Daoy (cell line): ENCODE measurements around the gene ENTREP1. TPM values are rescaled to one million over a fixed set of nuclear protein-coding genes. Genes with fewer than 3 reads are reported as not detected.

Experiments
- DNase-seq: peaks from one replicate; pipeline ENCODE4 v3.0.0-alpha.2; 2015; ENCODE audit warnings: low read depth
- total RNA-seq: library from RNA; depleted of rRNA; stranded (reverse); fragments of >200 nt; shearing (Covaris generic); gene quantifications from 2 replicates; pipeline ENCODE4 v1.2.3, GENCODE V29; 2014

The ENTREP1 gene
- total RNA-seq, 1 experiment from 2014 or later: 0.74 TPM

DNA sequence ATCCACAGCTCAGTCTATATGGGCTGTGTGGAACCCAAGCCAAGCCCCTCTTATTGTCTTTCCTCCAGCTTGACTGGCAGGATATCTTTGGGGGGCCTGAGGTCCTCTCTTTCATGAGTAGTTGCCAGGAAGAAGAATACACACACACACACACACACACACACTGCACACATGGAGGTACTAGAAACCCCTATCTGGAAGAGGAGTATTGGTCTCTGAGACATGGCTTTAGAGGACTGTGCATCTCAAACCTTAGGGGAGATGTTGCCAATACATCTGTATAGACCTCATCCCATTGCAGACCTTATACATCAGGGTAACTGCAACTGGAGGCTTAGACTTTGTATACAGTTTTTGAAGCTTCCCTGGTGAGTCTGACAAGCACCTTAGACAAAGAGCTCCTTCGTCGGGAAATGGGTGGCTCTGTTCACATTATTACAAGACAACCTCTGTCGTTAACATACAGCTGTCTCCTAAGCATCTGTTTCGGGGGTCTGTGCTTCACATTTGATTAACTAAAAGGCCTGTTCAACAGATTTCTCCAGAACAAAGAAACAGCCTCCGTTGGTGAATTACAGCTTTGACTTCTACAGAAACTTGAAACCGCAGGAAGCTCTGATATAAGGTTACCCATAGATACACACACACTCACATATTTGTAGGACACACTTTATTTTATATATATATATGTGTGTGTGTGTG lies 5.5 kb upstream of the ENTREP1 start:
- no peak for DNase-seq

DNA sequence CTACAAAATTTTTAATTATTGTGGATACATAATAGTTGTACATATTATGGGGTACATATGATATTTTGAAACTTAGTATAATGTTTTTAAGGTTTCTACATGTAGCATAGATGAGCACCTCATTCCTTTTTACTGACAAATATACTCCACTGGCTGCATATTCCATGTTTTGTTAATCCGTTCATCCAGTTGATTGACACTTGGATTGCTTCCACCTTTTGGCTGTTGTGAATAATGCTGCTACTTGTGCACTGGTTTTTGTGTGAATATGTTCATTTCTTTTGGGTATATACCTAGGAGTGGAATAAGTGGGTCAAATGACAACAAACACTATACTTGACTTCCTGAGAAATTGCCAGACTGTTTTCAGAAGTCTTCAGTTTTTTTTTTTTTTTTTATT lies 2.8 kb upstream of the ENTREP1 start:
- no peak for DNase-seq

DNA sequence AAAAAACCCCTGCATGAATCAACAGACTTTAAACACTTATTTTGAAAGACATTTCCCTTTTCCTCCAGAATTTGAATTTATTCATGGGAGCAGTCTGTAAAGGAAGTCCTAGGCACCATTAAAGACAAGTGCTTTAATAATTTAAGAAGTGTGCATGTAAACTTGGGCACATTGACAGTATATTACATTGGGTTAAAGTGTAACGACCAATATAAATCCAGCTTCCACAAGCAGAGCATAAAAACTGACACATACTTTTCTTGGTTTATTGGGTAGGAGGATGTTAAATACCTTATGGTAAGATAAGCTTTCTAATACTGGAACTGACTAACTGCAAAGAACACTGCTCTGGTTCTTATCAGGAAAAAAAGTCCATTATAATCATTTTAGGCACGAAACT lies 1.2 kb upstream of the ENTREP1 start:
- no peak for DNase-seq

DNA sequence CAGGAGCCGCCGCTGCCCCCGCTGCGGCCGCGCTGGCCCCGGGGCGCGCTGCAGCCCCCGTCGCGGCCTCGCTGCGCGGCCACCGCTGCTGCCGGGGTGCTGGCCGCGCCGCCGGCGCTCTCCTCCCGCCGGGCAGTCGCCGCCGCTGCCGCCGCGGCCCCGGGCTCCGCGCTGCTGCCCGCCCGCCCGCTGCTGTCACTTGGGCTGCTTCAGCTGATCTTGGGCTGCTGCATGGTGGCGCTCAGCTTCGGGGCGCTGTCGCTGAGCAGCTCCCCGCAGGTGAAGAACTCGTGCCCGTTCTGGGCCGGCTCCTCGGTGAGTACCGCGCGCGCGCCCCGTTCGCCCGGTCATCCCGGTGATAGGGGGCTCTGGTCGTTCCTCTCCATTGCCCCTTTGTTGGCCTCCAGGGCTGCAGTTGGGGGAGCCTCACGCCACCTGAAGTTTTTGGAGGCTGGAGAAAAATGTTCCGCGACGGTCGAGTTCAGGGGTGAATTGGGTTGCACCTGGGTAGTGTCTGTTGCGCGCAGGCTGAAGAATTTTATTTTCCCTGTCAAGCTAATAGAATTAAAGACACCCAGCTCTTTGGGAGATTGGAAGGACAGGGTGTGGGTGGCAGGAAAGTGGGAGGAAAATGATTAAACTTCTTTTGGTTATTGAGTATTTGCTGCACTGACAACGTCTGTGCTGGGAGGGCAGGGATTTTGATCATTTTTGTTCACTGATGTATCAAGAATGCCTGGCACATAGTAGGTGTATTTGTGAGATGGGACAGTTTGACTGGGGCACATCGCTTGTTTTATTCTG lies 596 bp downstream of the ENTREP1 start:
- DNase-seq: peak; percentile 35

DNA sequence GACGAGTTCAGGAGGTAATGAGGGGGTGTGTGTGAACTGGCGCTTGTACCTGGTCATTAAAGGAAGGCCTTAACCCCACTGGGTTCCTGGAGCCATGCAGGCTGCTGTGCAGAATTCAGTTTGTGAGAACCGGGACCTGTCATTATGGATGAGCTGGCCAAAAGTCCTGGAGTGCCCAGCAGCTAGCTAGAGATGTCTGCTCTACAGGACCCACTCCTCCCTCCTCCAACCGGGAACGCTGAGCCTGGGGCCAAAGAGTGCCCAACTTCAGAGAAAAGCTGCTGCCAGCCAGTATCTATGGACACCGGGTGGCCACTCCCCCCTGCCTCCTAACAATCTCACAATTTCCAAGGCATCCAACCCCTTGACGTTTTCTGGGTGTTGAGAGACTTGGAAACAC lies 1.2 kb downstream of the ENTREP1 start:
- no peak for DNase-seq

DNA sequence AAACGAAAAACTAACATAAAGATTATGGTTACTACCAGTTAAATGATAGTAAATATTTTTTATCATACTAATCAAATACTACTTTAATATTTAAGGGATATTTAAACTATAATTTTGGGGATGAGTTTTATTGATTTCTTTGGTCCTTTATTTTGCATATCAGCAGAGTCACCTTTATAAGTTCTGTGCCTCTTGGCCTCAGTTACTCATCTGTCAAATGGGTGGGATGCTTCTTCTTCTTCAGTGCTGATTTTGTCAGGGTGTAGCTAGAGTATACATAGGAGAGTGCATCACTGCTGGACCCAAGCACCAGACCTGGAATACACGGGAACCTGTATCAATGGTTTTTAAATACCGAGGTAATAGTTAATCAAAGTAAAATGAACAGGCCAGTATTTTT lies 5.6 kb downstream of the ENTREP1 start:
- no peak for DNase-seq

DNA sequence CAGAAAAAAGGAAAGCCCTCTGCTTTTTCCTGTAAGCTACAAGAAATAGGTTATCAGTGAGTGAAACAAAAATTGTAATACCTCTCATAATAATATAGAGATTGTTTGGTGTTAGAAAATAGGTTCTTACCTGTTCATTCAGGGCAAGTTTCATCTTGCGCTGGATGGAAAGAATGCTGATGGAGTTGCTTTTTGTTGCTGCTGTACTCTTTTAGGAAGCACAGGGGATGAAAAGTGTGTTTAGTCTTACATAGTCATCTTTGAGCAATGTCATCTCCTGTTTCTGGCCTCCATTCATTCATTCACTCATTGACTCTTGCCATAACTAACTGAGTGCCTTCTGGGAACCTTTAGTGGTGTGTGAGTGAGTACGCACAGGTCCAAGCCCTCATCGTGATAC lies 6.4 kb downstream of the ENTREP1 start:
- no peak for DNase-seq

DNA sequence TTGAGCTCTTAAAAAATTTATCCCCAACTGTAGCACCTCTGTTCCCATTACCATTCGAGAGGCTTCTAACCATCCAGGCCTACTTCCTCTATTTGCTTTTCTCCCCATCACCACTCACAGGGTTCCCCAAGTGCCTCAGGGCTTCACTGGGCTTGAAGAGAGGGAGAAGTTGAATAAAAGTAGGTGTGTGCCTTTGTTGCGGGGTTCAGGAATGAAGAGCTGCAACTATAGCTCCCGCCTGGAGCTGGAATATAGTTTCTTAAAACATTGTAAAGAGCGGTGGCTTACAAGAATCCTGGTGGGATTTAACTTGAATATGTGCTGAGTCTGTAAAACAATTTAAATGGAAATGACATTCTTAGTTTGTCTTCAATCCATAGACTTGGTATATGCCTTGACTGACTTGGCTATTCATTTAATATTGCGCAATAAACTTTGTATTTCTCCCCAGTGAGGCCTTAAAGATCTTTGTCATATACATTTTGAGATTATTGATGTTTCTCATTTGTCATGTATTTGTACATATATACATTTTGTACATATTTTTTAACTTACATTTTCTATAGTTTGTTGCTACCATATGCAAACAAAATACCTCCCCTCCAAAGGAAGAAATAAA lies 7.2 kb downstream of the ENTREP1 start:
- no peak for DNase-seq

DNA sequence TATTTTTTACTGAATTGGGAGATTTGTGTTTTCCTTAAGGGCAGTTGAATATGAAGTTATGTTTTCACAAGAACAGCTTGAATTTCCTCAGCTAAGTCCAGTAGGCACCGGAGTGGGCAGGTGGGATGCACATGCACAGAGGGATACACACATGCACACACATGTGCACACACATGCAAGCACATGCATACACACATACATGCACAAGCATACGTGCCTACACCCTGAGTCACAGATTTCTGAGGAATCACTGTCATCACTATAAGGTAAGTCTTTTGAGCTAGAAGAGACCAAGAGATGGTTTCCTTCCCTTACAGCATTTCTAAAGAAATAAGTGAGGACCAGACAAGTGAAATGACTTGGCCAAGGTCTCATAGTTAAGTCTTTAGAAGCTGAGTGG lies 8.7 kb downstream of the ENTREP1 start:
- DNase-seq: no peak

DNA sequence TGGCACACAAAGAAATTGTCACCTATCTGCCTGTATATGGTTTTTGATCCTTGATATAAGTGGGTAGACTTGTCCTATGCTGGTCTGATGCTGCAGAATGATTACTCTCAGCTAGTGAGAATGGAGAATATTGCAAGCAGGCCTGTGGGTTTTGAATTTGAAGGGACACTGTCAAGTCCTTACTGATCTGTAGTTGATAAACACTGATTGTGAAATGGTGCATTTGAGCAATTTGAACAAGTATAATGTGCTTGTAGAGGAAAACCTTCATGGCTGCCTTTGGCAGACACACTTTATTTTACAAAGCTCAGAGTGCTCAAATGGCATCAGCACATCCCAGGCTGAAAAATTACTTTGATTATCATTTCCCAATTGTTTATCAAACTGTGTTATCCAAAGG lies 9.3 kb downstream of the ENTREP1 start:
- no peak for DNase-seq

DNA sequence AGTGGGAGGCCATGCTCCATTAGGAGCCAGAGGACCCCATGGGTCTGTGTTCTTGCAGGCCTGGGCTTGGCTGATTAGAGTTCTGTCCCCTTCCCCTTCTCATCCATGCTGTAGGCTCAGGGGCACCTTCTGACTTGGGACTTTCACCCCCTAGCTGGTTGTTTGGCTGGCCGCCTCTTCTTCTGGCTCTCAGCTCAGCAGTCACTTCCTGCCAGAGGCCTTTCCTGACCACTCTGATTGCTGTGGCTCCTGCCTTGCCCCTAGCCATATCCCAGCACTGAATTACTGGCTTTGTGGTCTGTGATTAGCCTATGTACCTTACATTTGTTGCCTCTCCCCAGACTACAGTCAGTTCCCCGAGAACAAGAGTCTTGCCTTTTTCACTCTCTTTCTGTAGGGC lies 14.6 kb downstream of the ENTREP1 start:
- DNase-seq: peak; percentile 15

DNA sequence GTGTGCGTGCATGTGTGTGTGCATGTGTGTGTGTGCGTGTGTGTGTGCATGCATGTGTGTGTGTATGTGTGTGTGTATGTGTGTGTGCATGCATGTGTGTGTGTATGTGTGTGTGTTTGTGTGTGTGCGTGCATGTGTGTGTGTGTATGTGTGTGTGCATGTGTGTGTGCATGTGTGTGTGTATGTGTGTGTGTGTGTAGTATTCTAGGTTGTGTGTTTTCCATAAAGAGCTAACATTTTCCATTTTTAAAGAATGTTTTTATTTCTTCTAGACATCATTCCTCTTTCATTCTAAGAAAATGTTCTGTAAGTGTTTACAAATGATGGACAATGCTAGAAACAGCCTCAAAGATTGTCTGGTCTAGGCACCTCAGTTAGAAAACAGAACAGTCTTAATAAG lies 15.6 kb downstream of the ENTREP1 start:
- DNase-seq: no peak

DNA sequence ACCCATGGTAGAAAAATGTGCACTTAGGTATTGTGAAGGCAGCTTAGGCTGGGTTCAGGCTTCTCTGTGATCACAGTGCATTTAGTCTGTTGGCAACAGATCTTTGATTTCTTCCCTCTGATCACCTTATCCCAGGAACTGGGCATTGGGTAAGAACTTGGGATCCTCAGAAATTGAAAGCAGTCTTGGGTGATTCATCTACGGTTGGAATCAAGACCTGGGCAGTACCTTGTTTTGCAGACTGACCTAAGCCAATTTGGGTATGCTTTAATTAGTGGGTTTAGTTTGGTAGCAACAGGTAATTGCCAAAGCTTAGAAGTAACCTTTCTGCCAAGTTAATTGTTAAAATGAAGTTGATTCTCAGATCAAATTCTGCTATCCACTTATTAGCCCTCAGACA lies 17.8 kb downstream of the ENTREP1 start:
- no peak for DNase-seq

DNA sequence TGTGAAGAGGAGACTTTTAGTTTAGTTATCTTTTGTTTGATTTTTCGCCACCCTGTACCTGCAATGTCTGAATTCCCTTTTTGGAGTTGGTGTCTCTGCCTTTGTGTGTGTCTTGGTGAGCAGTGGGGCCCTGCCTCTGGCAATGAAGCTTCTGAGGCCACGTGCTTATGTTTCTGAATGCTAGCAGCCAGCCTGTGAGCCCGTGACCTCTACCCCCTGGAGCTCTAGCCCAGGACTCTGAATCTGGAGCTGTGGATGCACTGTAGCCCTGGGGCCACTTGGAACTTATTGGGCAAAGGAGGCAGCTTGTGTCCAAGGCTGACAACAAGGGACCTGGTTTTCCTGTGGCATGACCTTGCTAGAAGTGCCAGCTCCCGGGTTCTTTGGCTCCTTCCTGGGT lies 19.4 kb downstream of the ENTREP1 start:
- DNase-seq: no peak

DNA sequence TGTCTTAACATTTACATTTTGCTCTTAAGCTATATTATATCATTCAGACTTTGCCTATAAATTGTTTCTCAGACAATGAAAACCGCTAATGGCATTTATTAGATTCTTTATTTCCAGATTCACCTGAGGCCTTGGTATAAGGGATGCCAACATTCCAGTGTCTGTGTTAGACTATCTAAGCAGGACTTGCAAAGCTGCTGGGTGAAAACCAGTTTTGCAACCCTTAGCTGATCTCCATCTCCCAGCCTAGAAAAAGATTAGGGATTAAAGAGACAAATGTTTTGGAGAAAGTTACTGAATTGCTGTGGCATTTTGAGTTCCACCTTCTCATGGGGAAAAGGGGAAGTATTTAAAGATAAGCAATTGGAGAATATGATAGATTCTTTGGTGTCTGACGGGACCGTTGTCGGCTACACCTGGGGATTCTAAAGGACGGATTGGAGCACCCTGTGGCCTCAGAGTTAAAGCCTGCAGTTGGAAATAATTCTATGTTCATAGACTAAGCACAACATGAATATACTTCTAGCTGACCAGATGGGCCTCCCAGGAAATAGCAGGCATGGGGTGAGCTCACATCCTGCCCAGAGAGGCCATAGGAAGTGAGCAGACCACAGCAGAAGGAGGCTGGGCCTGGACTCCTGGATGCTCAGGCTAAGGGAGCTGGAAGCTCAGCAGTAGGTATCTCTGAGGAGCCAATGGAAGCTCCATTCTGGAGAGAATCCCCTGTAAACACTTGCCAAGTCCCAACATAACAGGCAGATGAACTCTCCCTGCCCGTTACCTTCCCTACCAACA lies 21.8 kb downstream of the ENTREP1 start:
- peak; percentile 39 for DNase-seq

DNA sequence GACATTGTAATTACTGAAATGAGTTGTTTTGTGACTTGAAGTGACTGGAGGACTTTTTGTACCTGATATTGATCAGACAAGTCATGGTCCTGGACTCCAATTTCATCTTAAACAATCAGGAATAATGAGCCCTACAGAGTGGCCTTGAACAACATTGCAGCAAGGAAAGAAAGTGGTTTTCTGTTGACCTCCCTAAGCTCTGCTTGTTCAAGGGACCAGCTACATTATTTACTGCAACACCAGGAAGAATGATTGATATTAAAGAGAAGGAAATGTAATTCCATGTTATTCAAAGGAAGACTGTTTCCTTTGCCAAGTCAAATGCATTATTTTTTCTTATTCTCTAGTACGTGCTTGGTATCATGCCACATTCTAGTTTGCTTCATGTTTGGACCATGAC lies 22.6 kb downstream of the ENTREP1 start:
- DNase-seq: no peak

DNA sequence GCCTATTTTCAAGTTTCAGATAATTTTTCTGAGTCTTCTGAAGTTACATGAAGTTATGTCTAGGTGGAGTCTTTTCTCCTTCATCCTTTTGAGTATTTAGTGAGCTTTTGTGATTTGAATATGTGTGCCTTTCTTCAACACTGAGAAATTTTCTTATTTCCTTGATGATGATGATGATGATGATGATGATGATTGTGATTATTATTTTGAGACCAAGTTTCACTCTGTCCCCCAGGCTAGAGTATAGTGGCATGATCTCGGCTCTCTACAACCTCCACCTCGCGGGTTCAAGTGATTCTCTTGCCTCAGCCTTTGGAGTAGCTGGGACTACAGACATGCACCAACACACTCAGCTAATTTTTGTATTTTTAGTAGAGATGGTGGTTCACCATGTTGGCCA lies 26.2 kb downstream of the ENTREP1 start:
- DNase-seq: no peak

DNA sequence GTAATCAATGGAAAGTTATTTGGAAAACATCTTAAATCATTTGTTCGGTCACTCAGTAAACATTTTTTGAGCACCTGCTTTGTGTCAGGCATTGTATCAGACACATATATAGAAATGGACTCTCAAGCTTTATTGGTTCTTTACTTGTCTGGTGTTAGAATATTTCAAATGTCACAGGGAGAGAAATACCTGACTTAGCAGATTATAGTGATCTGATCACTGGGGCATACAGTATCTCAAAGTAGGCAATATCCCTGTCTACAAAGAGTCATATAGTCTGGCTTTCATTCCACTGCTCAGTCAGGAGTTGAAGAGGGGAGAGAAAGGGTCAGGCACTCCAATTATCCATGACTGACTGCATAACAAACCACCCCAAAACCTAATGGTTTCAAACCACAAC lies 30.2 kb downstream of the ENTREP1 start:
- no peak for DNase-seq

DNA sequence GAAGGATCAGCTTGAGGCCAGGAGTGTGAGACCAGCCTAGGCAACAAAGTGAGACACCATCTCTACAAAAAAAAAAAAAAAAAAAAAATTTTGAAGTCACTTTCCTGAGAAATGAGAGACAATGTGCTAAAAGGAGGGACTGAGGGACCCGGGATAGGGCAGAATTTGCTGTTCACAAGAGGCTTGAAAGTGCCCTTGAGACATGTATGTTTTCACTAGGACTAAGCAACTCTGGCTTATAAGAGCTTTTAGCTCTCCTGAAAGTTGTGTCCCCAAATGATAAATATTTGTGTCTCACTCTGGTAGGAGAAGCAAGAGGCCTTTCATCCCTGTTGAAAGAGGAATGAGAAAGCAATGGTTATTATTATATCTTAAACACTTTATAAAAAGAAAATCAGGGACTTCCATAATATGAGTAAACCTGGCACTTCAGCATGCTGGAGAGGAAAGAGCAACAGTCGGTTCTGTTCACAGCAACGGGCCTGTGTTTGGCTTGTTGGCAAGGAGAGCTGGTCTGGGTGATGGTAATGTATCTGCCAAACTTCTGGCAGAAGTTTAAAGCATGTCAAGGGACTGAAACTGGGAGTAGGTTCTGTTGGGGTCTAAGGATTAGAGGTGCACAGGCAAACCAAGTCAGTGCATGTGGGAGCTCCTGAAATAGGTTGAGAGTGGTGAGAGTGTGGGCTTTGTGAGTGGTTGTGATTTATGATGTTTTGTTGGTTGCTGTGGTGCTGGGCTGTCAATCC lies 32.2 kb downstream of the ENTREP1 start:
- no peak for DNase-seq

DNA sequence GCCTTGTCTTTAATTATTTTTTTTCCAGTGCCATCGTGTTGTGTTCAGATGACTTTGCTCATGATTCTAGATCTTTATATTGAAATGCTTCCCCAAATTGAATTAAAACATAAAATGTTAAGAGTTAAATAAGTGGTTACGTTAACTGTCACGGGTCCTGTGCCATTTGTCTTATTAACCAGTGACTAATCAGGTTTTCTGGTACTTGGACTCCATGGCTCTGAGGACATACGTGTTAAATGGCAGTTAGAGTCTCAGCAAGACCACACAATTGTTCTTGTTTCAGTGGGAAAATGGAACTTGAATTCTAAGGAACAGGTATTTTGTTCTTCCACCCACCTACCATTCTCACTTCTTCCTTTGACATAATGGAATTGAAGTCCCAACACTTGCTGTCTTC lies 32.8 kb downstream of the ENTREP1 start:
- no peak for DNase-seq

DNA sequence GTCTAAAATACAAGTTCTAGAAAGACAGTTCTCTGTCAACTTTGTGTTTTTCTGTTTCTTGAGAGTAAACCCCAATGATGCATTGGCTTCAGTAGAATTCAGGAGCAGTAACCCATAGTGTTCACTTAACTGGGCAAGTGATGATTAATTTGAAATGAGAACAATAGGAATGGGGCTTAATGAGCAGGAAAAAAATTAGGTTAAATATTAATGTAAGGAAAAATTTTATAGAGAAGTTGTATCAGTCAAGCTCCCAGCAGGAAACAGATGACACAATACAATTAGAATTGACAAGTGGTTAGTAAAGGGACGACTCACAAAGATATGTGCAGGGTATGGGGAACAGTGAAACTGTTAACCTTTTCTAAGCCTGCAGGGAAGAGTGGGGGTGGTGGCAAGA lies 38.2 kb downstream of the ENTREP1 start:
- no peak for DNase-seq
